Nephron (organoid): ENCODE results near the gene ENKUR.

Source experiments
- H3K27ac Mint-ChIP-seq, 3 experiments: 2 replicates each; pipeline ENCODE4 v1.8.0; 2020; ENCODE audit warnings: mixed read lengths in 3 of 3, mild to moderate bottlenecking in 2 of 3, moderate library complexity in 1 of 3
- H3K27me3 Mint-ChIP-seq: 2 replicates; pipeline ENCODE4 v1.8.0; 2021; ENCODE audit warnings: low read depth, mild to moderate bottlenecking, moderate library complexity, mixed read lengths
- H3K36me3 Mint-ChIP-seq: 2 replicates; pipeline ENCODE4 v1.8.0; 2020; ENCODE audit warnings: low read depth, mixed read lengths
- H3K4me1 Mint-ChIP-seq: 2 replicates; pipeline ENCODE4 v1.8.0; 2020; ENCODE audit warnings: mixed read lengths
- H3K4me3 Mint-ChIP-seq, 3 experiments: 2 replicates each; pipeline ENCODE4 v1.8.0; 2020; ENCODE audit warnings: mild to moderate bottlenecking in 3 of 3, mixed read lengths in 3 of 3, moderate library complexity in 2 of 3
- H3K9me3 Mint-ChIP-seq: 2 replicates; pipeline ENCODE4 v1.8.0; 2020; ENCODE audit warnings: mixed read lengths
- CTCF ChIP-seq, 3 experiments: fragments of 200-600 bp; sonication (generic); IDR thresholded peaks; one replicate each; pipeline ENCODE4 v1.5.0; 2021; ENCODE audit warnings: antibody characterized with exemption in 3 of 3; ENCODE audit not compliant: unreplicated experiment in 3 of 3

The ENKUR gene

GRCh38 chr10:24950439-24950838 is 65.5 kb downstream of the ENKUR start:
- no peaks in the 10 kb centered on the region for H3K36me3 Mint-ChIP-seq
- no peak for TF ChIP-seq CTCF (IDR thresholded peaks at IDR 0.05; ENCODE audit: unreplicated experiment in 3 of 3)
- no peaks in the 10 kb centered on the region for H3K27me3 Mint-ChIP-seq
- H3K4me3 Mint-ChIP-seq: peak overlapping the region; percentile 63 to 85 (median 69)
- peak overlapping the region in 2 of 3 experiments; percentile 82 to 99 for H3K27ac Mint-ChIP-seq
- peaks cover 31% of the 10 kb centered on the region for H3K4me1 Mint-ChIP-seq
- no peaks in the 10 kb centered on the region for H3K9me3 Mint-ChIP-seq

- no peak overlapping the region for H3K27ac Mint-ChIP-seq
Measured at GRCh38 chr10:24949616-24950015, 66.3 kb downstream of the ENKUR start.

GRCh38 chr10:24947304-24948097 is 68.5 kb downstream of the ENKUR start:
- Mint-ChIP-seq H3K27ac (no peak overlapping the region), H3K9me3 (no peaks in the 10 kb centered on the region), H3K4me3 (no peak overlapping the region), H3K36me3 (no peaks in the 10 kb centered on the region), H3K27me3 (no peaks in the 10 kb centered on the region), H3K4me1 (peaks cover 16% of the 10 kb centered on the region)
- no peak for TF ChIP-seq CTCF (IDR thresholded peaks at IDR 0.05; ENCODE audit: unreplicated experiment in 3 of 3)

More at GRCh38 chr10:24949616-24950015, 66.3 kb downstream of the ENKUR start:
- Mint-ChIP-seq H3K4me1 (peaks cover 31% of the 10 kb centered on the region), H3K27me3 (no peaks in the 10 kb centered on the region), H3K9me3 (no peaks in the 10 kb centered on the region), H3K36me3 (no peaks in the 10 kb centered on the region), H3K4me3 (no peak overlapping the region)
- no peak for TF ChIP-seq CTCF (IDR thresholded peaks at IDR 0.05; ENCODE audit: unreplicated experiment in 3 of 3)

GRCh38 chr10:24944512-24945255 is 71.3 kb downstream of the ENKUR start:
- Mint-ChIP-seq H3K27me3 (no peaks in the 10 kb centered on the region), H3K4me3 (no peak overlapping the region), H3K4me1 (peaks cover 4% of the 10 kb centered on the region), H3K36me3 (peaks cover 14% of the 10 kb centered on the region), H3K27ac (no peak overlapping the region), H3K9me3 (no peaks in the 10 kb centered on the region)
- no peak for TF ChIP-seq CTCF (IDR thresholded peaks at IDR 0.05; ENCODE audit: unreplicated experiment in 3 of 3)

- Mint-ChIP-seq H3K9me3 (no peaks in the 10 kb centered on the region), H3K27ac (no peak overlapping the region), H3K4me1 (no peaks in the 10 kb centered on the region), H3K27me3 (no peaks in the 10 kb centered on the region), H3K36me3 (peaks cover 46% of the 10 kb centered on the region), H3K4me3 (no peak overlapping the region)
- TF ChIP-seq CTCF (IDR thresholded peaks at IDR 0.05; ENCODE audit: unreplicated experiment in 3 of 3): no peak
Measured at GRCh38 chr10:24938525-24938924, 77.4 kb downstream of the ENKUR start.
